ENCODE data around the gene ZNF124. TPM values are rescaled to one million over a fixed set of nuclear protein-coding genes. Genes with fewer than 3 reads are reported as not detected.

Gene ZNF124
- 30.4 and 32.4 TPM in 2 replicates for total RNA-seq

GRCh38 chr1:247171875-247172563 lies at the start of gene ZNF124:
TSS of gene ZNF124 (minus strand) at chr1:247172020. CDS start at chr1:247171877, 143 bp downstream.

Small RNAs within 50 kb of the gene (small RNA-seq; reads per million reads assigned to genes)
- gene AL390728.3 (ENCODE audit: low replicate concordance) (not detected), gene RNA5SP82 (ENCODE audit: low replicate concordance) (not detected)

Other genes starting within 250 kb of the ZNF124 start
- 35.5 and 51.4 TPM in 2 replicates for gene AHCTF1, start 240.1 kb downstream of the ZNF124 start, total RNA-seq
- gene ZNF695, start 164.0 kb downstream of the ZNF124 start, total RNA-seq, result 0.44 and 5.0 TPM in 2 replicates
- gene ZNF670, start 93.2 kb downstream of the ZNF124 start, total RNA-seq, result 1.5 and 2.9 TPM in 2 replicates
- 6.6 and 10.3 TPM in 2 replicates for gene ZNF669, start 67.7 kb downstream of the ZNF124 start, total RNA-seq
- gene VN1R5, start 84.1 kb upstream of the ZNF124 start, total RNA-seq, result not detected in 2 replicates
- gene ZNF496, start 159.8 kb upstream of the ZNF124 start, total RNA-seq, result 30.4 and 33.6 TPM in 2 replicates
- gene NLRP3, start 244.2 kb upstream of the ZNF124 start, total RNA-seq, result 1.3 and 8.9 TPM in 2 replicates